Measurements from ENCODE around the gene FAM168A. TPM values are rescaled to one million over a fixed set of nuclear protein-coding genes. Genes with fewer than 3 reads are reported as not detected.
A peak's percentile ranks its signal among the peaks of the same experiment; 100 is the strongest.

FAM168A gene
- total and polyA plus RNA-seq, 10 of the 15 experiments (the other 5 are each of a cell fraction or from before 2014, with no cell fraction given) = 1.7 to 20.0 (median 10.0) TPM

- TF ChIP-seq ZNF687 (IDR thresholded peaks at IDR 0.05) (no peak), IKZF1 (conservative IDR thresholded peaks at IDR 0.05) (peak; percentile 39), CTCF (IDR thresholded peaks at IDR 0.05 in 2 of 3, conservative IDR thresholded peaks at IDR 0.05 in 1 of 3; ENCODE audit: control insufficient read depth in 2 of 3, extremely low read depth in 1 of 3, insufficient read depth in 1 of 3, low read depth in 3 of 3, low read length in 3 of 3) (no peak), SPI1 (IDR thresholded peaks at IDR 0.05; ENCODE audit: borderline replicate concordance, insufficient read depth, low read depth, low read length) (0 out of 2 replicates have a peak, but pooled peaks have one; percentile 18), RBBP5 (conservative IDR thresholded peaks at IDR 0.05) (no peak), USF1 (IDR thresholded peaks at IDR 0.05; ENCODE audit: borderline replicate concordance, extremely low read length, insufficient read depth, low read depth, low read length) (no peak), MYB (IDR thresholded peaks at IDR 0.05; ENCODE audit: borderline replicate concordance, low read depth, low read length) (no peak), RUNX3 (IDR thresholded peaks at IDR 0.05; ENCODE audit: low read length) (peak; percentile 77), POU2F2 (IDR thresholded peaks at IDR 0.05; ENCODE audit: borderline replicate concordance, low read depth, low read length) (no peak), MEF2B (IDR thresholded peaks at IDR 0.05; ENCODE audit: partially characterized antibody, poor library complexity, severe bottlenecking) (peak; percentile 22), POLR2AphosphoS5 (IDR thresholded peaks at IDR 0.05; ENCODE audit: low read length) (no peak), PML (IDR thresholded peaks at IDR 0.05; ENCODE audit: low read length) (no peak), HCFC1 (IDR thresholded peaks at IDR 0.05; ENCODE audit: low read length) (no peak)
These were observed 135.9 kb downstream of the FAM168A start (continued) for GRCh38 chr11:73461964-73462363.
